NCI-H748 (cell line): ENCODE measurements around the gene ZNF516.

ENCODE experiments used
- DNase-seq: peaks from one replicate; lab custom pipeline; 2025; ENCODE audit not compliant: unreplicated experiment; lab: John Stamatoyannopoulos, UW

Gene ZNF516

DNA sequence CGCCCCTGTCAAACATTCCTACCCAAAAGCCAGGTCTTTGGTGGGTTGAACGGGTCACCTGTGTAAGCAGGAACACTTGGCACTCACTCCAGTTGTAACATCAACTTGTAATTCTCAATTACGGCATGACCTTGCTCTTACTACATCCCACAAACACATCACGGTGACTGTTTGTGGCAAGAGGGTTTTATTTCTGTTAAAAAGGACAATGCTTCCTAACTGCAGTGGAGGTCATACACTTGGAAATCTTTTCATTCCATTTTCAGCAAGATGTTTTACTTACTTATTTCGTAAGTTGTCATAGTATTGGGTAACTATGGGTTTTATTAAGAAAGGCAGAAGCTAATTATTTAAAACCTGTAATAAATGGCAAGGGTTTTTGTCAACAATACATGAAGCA, 126.1 kb downstream of the ZNF516 start:
- no peak for DNase-seq

DNA sequence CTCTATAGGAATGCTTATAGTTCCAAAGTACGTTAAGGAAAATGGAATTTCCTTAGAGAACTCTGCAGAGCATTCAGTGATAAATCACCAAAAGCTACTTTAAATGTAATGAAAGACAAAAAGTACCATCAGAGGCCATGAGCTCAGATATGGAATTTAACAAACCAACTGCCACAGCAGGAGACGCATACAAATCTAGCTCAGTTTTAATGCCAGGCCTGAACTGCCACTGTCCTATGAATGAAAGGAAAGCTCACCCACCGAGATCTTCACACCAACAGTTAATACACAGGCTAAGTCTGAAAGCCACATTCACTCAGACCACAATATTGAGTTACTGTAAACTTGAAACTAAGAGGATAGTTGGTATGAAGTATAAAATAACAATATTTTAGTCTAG, 126.8 kb downstream of the ZNF516 start:
- no peak for DNase-seq

GRCh38 chr18:76367168-76368125, 127.6 kb downstream of the ZNF516 start:
- DNase-seq, result no peak

GRCh38 chr18:76365561-76365960, 129.5 kb downstream of the ZNF516 start:
- DNase-seq, result no peak

DNA sequence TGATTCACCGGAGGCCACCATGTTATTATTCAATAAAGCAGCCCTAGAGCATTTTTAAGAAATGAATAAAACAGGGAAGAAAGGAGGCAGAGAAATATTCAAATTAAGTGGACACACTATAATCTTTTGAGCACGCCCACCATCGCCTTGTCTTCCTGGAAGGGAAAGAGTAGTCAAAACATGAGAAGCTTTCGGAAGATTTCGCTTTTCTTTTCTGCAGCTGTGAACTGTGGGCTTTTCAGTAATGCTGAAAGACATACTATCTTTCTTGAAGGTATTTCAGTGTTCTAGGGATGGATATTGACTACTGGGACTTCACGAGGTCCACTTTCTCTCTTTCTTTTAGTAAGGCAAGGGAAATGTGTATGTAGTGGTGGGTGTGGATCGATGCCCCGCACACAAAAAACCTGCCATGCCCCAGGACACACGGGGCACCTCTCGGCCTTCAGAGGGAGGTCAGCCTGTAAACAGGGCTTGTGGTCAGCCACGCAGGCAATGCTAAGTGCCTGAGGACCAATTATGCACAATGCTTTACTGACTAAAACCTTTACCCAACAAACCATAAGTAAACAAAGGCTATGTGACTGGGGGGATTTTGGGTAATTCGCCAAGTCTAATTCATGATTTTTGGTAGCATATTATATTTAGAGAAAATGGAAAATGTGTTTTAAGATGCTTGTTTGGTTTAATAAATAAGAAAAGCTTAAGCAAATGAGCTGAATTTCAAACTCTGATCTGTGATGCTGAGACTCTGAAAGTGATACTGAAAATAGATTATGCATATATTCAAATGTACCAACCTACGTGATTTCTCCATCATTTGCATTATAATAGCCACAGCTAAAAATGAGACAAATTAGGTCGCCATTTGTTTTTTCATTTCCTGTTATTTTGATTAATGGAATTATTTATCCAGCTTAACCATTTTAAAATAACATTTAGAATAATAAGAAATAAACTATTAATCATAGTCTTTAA, 130.5 kb downstream of the ZNF516 start:
- no peak for DNase-seq

DNA sequence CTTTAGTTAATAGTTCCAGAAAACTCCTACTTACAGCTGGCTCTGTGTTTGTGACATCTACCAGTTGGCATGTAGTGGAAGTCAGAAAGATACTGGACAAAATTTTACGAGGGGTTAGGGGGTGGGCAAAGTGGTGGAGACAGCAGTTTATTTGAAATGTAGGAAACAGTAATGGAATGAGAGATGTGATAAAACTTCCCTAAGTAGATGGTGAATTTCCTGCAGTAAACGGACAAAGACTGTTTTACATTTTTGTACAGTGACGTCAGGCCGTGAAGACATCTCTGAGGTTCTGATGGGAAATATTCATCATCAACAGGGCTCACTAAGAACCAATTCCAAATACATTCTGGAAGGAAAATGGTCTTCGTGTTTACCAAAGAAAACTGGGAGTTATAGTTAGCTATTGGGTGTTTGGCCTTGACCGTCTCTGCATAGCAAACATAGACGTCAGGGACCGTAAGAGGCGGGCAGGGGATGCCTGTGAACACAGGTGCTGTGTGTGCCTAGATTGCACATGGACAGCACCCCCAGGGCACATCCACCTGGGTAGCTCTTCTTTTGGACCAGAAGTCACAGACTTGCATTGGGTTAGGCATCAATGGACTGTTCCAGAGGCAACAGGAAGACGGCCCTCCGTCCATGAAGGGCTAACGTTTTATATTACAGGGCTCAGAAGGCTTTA, 131.5 kb downstream of the ZNF516 start:
- DNase-seq, result no peak

GRCh38 chr18:76362676-76363075, 132.4 kb downstream of the ZNF516 start:
- DNase-seq, result no peak

GRCh38 chr18:76361219-76361618, 133.8 kb downstream of the ZNF516 start:
- no peak for DNase-seq

DNA sequence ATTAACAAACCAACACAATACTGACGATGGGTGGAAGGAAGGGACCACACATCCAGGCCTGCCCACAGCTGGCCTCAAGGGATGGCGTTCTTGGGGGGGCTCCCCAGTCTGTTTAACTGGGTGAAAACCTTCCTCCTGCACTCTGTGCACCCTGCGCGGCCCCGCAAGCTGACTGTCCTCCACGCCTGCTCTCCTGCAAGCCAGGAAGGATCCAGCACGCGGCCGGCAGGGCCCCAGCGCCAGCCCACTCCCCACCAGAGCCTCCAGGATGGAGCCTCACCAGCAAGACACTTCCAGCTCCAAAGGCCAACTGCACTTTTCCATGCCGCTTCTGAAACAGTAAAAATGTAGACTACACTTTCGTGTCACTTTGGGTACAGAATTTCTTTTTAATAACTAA, 135.1 kb downstream of the ZNF516 start:
- no peak for DNase-seq

DNA sequence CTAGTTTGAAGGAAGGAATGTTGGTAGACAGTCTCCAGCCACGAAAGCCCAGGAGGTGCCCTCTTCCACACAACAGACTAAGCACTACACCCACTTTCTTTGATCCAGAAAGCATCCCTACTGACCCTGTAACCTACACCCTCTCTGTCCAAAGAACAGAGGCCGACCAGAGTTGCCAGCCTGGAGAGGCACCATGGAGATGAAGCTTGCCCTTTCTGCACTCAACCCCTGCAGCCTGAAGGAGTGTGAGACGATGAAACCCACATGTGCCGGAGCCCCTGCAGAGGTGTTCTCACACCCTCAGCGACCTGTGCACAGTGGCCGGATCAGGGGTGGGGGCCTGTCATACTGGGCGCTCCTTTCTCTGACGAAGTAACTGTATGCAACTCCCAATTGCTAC, 136.3 kb downstream of the ZNF516 start:
- DNase-seq, result no peak

DNA sequence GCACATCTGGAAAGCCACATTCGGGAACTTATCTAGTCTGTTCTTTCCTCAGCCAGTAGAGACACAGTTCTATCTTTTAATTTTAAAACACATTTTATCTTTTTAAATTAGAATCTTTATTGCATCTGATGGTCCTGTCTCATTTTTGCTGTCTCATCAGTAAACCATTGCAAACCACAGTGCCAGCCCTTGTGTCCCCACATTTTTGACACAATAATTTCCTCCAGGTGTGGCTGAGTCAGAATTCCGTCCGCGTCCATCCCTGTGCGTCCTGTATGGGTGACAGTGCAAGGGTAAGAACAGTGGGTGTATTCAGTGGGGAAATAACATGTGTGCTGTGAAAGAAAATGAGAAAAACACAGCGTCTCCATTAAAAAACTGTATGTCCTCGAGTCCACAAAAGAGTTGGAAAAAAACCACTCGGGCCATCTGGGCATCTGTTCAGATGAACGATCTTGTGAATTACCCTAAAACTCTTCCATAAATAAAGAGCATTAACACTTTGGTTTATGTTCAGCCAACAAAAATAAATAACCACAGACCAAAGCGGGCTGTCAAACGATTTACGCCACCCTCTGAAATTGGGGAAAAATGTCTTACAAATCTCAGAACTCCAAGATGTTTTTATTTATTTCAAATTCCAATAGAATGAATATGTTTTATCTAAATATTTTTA, 137.3 kb downstream of the ZNF516 start:
- no peak for DNase-seq

GRCh38 chr18:76357174-76357573, 137.9 kb downstream of the ZNF516 start:
- DNase-seq, result no peak

DNA sequence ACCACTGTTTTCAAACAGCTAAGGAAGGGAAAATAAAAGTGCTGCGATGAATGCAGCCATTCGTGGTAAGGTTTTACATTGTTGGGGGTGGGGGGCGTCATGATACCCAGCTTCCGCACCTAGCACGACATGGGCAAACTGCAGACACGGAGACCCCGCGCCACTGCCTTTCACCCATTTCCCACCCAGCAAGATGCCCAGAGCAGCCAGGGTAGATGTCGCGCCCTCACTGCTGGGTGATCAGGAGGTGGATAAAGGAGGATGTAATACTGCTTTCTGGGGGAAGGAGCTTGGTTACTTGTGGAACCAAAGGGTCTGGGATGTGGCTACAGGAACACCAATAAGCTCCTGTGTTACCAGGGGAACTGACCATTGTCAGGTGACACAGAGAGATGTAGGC, 138.4 kb downstream of the ZNF516 start:
- DNase-seq, result no peak

DNA sequence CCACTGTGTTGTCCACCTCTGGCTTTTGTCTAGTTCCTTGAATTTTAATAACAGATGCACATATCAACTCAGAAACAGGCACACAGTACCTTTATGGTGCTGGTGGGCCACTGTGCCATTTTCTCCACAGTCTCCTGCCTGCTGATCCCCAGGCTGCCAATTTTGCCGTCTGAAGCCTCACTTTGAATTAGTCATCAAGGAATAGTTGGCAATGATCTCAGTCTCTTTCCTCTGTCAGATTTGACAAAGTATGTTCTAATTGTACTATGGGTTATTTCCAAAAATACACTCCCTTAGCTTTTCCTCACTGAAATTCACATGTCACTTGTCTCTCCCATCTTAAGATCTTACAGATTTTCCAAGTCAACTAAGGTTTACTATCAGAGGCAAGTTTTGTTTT, 140.7 kb downstream of the ZNF516 start:
- no peak for DNase-seq

GRCh38 chr18:76353500-76353899, 141.5 kb downstream of the ZNF516 start:
- no peak for DNase-seq

DNA sequence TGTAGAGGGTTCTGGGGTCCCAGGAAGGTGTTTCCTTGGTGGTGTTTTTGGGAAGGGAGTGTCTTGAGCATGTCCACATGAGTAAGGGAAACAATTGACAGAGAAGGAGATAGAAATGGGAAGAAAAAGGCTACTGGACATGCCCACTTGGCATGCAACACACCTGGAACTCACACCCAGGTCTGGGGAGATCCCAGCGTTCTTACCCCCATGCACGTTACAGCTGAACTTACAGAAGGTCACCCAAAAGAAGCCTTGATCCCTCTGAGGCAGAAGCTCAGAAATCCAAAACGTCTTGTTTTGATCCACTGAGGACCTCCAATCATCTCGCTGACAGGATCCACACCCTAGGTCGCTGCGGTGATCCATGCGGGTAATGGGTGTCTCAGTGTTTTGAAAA, 142.0 kb downstream of the ZNF516 start:
- no peak for DNase-seq

DNA sequence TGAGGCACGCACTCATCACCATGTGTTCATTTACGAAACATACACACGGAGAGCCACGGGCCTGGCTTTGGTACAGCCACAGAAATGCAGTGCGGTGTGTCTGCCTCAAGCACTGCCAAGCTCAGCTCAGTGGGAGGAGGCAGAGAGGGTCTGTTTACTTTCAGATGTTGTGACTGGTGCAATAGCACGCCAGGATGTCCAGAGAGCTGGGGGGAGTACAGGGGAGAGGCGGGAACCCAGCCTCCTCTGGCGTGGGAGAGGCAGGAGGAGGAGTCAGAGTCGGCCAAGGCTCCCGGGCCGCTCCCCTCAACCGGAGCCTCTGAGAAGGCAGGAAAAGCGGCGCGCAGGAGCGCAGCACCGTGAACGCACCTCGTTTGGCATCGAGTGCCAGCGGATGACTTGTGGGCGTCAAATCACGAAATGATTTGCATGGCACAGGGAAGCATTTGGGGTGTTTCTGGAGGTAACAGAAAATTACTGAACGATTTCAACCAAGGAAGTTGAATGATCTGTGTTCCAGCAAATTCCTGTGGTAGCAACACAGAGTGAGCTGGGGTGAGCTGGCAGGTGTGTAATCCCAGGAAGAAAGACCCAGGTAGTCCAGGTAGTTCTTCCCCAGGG, 143.0 kb downstream of the ZNF516 start:
- peak; percentile 95 for DNase-seq

DNA sequence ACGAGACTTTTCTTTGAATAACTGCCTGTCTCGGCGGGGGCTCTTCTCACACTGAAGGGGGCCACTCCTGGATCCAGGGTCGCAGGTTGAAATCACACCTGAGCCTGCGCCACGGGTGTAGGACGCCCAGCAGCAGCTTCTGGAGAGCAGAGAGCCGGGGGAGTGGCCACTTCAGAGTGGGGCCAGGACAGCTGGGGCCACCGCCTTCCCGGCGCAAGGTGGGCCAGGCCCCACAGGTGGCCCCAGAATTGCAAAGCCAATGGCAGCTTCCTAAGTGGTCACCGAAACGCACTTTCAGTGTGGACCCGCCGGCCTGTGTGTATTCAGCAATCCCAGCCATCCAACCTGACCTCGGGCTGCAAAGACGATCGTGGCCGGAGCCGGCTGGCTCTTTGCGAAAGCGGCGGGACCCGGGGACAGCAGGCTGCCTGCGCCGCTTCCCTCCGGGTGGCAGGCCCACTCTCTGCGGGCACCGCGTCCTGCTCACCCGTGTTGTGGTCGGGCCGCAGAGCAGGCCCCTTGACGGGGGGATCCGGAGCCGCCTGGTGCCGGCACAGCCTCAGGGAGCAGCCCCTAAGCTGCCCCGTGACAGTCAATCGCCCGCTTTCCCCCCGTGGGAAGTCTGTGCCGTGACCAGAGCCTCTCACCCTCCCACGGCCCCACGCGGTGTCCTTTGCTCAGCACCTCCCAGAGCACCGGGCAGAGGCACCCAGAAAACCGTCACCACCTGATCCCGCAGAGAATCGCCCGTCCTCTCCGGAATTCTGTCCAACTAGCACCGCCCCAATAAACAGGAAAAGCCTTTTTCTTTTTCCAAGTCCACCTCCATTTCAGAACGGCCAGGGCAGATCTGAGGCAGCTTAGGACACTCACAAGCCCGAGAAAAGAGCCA, 144.7 kb downstream of the ZNF516 start:
- no peak for DNase-seq

DNA sequence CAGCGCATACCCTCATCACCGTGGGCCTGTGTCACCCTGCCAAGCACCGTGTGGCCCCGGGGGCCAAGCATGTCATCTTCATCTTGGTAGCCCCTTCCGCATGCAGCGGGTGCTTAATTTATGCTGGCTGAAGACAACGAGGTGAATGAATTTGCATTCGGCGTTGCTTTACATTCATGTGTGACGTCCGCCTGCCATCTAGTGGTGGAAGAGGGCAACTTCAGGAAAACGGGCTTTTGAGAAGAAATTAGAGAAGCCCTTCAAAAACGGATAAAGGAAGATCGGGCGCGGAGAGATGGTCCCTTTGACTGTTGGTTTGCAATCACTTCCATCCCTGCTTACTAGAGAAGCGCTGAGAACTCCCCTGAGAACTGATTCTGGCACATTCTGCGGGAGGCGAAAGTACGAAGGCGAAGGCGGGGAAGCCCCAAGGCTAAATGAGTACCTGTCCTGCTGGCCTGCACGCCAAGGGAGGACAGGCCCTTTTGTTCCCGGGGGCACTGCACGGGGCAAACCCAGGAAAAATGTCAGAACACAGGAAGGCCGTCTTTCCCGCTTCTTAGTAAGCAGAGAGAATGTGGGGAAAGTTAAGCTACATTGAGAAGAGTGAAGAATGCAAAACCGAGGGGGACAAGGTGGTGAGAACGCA, 145.9 kb downstream of the ZNF516 start:
- peak; percentile 90 for DNase-seq
